ENCODE measurements around the gene CDH13. TPM values are rescaled to one million over a fixed set of nuclear protein-coding genes. Genes with fewer than 3 reads are reported as not detected.
A peak's percentile ranks its signal among the peaks of the same experiment; 100 is the strongest.

The CDH13 gene
- total and polyA plus RNA-seq, 2 donors (not counting 1 experiment from before 2014, with no cell fraction given), result 27.6 to 96.7 TPM

- no peak overlapping the region for H3K9ac ChIP-seq (ENCODE audit: insufficient read depth, low read length)
Measured at GRCh38 chr16:83715217-83715920, 1088.6 kb downstream of the CDH13 start.

GRCh38 chr16:83717308-83717707, 1090.5 kb downstream of the CDH13 start:
- Histone ChIP-seq H3K36me3 (ENCODE audit: control insufficient read depth, insufficient read depth, low read length) (no peaks in the 10 kb centered on the region), H3K4me3 (replicated peaks in 1 of 4; ENCODE audit: control extremely low read depth in 1 of 4, insufficient read depth in 1 of 4, low read depth in 3 of 4, low read length in 4 of 4) (no peak overlapping the region), H3K79me2 (ENCODE audit: control insufficient read depth, insufficient read depth, low read length) (no peaks in the 10 kb centered on the region), H4K20me1 (ENCODE audit: control insufficient read depth, extremely low read depth, insufficient read depth, low read length) (no peaks in the 10 kb centered on the region), H3K9ac (ENCODE audit: insufficient read depth, low read length) (no peak overlapping the region), H3K4me1 (ENCODE audit: control insufficient read depth, extremely low read depth, insufficient read depth, low read length) (no peaks in the 10 kb centered on the region), H3K4me2 (ENCODE audit: extremely low read depth, insufficient read depth, low read length) (no peak overlapping the region), H3K9me3 (ENCODE audit: control insufficient read depth, insufficient read depth, low read depth, low read length) (no peaks in the 10 kb centered on the region), H2AFZ (ENCODE audit: low read length) (no peak overlapping the region), H3K27me3 (ENCODE audit: control insufficient read depth, insufficient read depth, low read length) (no peaks in the 10 kb centered on the region), H3K27ac (ENCODE audit: insufficient read depth, low read length) (no peak overlapping the region)
- TF ChIP-seq CTCF (conservative IDR thresholded peaks at IDR 0.05 in 1 of 2, IDR thresholded peaks at IDR 0.05 in 1 of 2; ENCODE audit: low read depth in 1 of 2, low read length in 2 of 2) (no peak), EZH2 (IDR thresholded peaks at IDR 0.05; ENCODE audit: low read length, missing control alignments) (no peak)
- DNase-seq (ENCODE audit: low read depth in 2 of 2), result no peak

More at GRCh38 chr16:83715217-83715920, 1088.6 kb downstream of the CDH13 start:
- Histone ChIP-seq H3K4me1 (ENCODE audit: control insufficient read depth, extremely low read depth, insufficient read depth, low read length) (no peaks in the 10 kb centered on the region), H3K27me3 (ENCODE audit: control insufficient read depth, insufficient read depth, low read length) (no peaks in the 10 kb centered on the region), H3K27ac (ENCODE audit: insufficient read depth, low read length) (no peak overlapping the region), H3K4me2 (ENCODE audit: extremely low read depth, insufficient read depth, low read length) (no peak overlapping the region), H3K9me3 (ENCODE audit: control insufficient read depth, insufficient read depth, low read depth, low read length) (no peaks in the 10 kb centered on the region), H4K20me1 (ENCODE audit: control insufficient read depth, extremely low read depth, insufficient read depth, low read length) (no peaks in the 10 kb centered on the region), H3K36me3 (ENCODE audit: control insufficient read depth, insufficient read depth, low read length) (no peaks in the 10 kb centered on the region), H2AFZ (ENCODE audit: low read length) (no peak overlapping the region), H3K4me3 (replicated peaks in 1 of 4; ENCODE audit: control extremely low read depth in 1 of 4, insufficient read depth in 1 of 4, low read depth in 3 of 4, low read length in 4 of 4) (no peak overlapping the region), H3K79me2 (ENCODE audit: control insufficient read depth, insufficient read depth, low read length) (no peaks in the 10 kb centered on the region)
- TF ChIP-seq EZH2 (IDR thresholded peaks at IDR 0.05; ENCODE audit: low read length, missing control alignments), result no peak
- TF ChIP-seq CTCF (conservative IDR thresholded peaks at IDR 0.05 in 1 of 2, IDR thresholded peaks at IDR 0.05 in 1 of 2; ENCODE audit: low read depth in 1 of 2, low read length in 2 of 2), result no peak
- DNase-seq (ENCODE audit: low read depth in 2 of 2), result peak in 1 of 2 donors; percentile 32

GRCh38 chr16:83717814-83718213, 1091.0 kb downstream of the CDH13 start:
- peak in 1 of 2 donors; percentile 92 for DNase-seq (ENCODE audit: low read depth in 2 of 2)
- Histone ChIP-seq H3K36me3 (ENCODE audit: control insufficient read depth, insufficient read depth, low read length) (no peaks in the 10 kb centered on the region), H3K27ac (ENCODE audit: insufficient read depth, low read length) (no peak overlapping the region), H3K4me3 (replicated peaks in 1 of 4; ENCODE audit: control extremely low read depth in 1 of 4, insufficient read depth in 1 of 4, low read depth in 3 of 4, low read length in 4 of 4) (no peak overlapping the region), H4K20me1 (ENCODE audit: control insufficient read depth, extremely low read depth, insufficient read depth, low read length) (no peaks in the 10 kb centered on the region), H3K9me3 (ENCODE audit: control insufficient read depth, insufficient read depth, low read depth, low read length) (no peaks in the 10 kb centered on the region), H3K4me2 (ENCODE audit: extremely low read depth, insufficient read depth, low read length) (no peak overlapping the region), H3K4me1 (ENCODE audit: control insufficient read depth, extremely low read depth, insufficient read depth, low read length) (no peaks in the 10 kb centered on the region), H2AFZ (ENCODE audit: low read length) (no peak overlapping the region), H3K27me3 (ENCODE audit: control insufficient read depth, insufficient read depth, low read length) (no peaks in the 10 kb centered on the region), H3K9ac (ENCODE audit: insufficient read depth, low read length) (no peak overlapping the region), H3K79me2 (ENCODE audit: control insufficient read depth, insufficient read depth, low read length) (no peaks in the 10 kb centered on the region)
- TF ChIP-seq CTCF (conservative IDR thresholded peaks at IDR 0.05 in 1 of 2, IDR thresholded peaks at IDR 0.05 in 1 of 2; ENCODE audit: low read depth in 1 of 2, low read length in 2 of 2) (no peak), EZH2 (IDR thresholded peaks at IDR 0.05; ENCODE audit: low read length, missing control alignments) (no peak)

All from fibroblast of lung (primary cell).